ENCODE data around the gene MFNG.

The MFNG gene

DNA sequence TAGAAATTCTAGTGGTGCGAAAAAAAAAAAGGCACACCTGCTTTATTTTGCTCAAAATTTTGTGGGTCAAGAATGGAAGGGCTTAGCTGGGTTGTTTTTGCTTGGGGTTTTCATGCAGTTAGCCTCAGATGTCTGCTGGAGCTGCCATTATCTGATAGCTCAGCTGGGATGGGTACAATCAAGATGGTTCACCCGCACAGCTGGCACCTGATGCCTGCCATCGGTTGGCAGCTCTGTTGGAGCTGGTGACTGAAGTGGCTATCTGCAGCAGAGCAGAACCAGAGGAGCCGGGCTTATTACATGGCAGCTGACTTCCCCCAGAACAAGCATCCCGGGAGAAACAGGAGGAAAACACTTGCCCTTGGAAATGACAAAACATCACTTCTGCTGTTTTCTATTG lies 46.8 kb downstream of the MFNG start:
- DNase-seq (ENCODE audit: low read depth): no peak
- TF ChIP-seq, protein P1, sequence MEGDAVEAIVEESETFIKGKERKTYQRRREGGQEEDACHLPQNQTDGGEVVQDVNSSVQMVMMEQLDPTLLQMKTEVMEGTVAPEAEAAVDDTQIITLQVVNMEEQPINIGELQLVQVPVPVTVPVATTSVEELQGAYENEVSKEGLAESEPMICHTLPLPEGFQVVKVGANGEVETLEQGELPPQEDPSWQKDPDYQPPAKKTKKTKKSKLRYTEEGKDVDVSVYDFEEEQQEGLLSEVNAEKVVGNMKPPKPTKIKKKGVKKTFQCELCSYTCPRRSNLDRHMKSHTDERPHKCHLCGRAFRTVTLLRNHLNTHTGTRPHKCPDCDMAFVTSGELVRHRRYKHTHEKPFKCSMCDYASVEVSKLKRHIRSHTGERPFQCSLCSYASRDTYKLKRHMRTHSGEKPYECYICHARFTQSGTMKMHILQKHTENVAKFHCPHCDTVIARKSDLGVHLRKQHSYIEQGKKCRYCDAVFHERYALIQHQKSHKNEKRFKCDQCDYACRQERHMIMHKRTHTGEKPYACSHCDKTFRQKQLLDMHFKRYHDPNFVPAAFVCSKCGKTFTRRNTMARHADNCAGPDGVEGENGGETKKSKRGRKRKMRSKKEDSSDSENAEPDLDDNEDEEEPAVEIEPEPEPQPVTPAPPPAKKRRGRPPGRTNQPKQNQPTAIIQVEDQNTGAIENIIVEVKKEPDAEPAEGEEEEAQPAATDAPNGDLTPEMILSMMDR (conservative IDR thresholded peaks at IDR 0.05; ENCODE audit: control insufficient read depth, insufficient read depth, low read depth, low read length): no peak

DNA sequence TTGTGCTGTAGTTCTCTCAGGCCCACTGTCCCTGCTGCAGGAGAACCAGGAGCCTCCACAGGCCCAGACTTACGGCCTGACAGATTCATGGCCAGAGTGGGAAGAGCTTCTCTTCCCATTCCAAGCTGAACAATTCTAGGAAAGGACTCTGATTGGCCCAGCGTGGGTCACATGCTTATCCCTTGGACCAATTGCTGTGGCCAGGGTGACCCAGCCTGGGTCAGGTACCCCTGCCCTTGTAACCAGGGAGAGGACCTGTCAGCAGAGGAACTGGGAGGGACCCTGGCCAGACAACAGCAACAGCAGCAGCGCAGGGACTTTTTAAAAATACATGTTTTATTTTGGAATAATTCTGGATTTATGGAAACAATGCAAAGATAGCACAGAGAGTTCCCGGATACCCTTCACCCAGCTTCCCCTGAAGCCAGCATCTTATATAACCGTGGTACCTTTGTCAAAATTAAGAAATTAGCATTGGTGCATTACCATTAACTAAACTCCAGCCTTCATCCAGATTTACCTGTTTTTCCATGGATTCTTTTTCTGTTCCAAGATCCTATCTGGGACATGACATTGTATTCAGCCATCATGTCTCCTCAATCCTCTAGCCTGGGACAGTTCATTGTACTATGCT lies 50.1 kb downstream of the MFNG start:
- DNase-seq (ENCODE audit: low read depth): no peak
- TF ChIP-seq, protein P1 (conservative IDR thresholded peaks at IDR 0.05; ENCODE audit: control insufficient read depth, insufficient read depth, low read depth, low read length): no peak
- no peak overlapping the region for H3K4me3 ChIP-seq (ENCODE audit: control insufficient read depth, low read depth, low read length)

More for the DNA sequence above, 46.8 kb downstream of the MFNG start:
- H3K4me3 ChIP-seq (ENCODE audit: control insufficient read depth, low read depth, low read length): no peak overlapping the region

DNA sequence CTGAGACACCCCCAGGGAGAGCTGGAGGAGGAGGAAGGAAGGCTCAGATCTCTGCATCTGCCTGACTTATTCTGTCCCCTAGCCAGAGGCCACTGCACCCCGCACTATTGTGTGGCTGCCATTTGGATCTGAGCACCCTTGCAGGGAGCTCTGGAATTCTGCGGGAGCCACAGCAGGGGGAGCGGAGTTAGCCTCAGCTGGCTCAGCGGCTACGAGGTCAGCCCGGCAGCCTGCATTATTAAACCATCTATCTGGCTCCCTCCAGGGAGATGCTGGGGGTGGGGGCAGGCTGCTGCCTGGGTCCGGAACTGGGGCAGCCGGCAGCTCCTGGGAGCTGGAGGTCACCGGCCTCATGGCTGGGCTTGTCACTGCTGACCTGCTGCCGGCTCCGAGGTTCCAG lies 52.4 kb downstream of the MFNG start:
- H3K4me3 ChIP-seq (ENCODE audit: control insufficient read depth, low read depth, low read length): no peak overlapping the region
- DNase-seq (ENCODE audit: low read depth): no peak
- TF ChIP-seq, protein P1 (conservative IDR thresholded peaks at IDR 0.05; ENCODE audit: control insufficient read depth, insufficient read depth, low read depth, low read length): no peak

DNA sequence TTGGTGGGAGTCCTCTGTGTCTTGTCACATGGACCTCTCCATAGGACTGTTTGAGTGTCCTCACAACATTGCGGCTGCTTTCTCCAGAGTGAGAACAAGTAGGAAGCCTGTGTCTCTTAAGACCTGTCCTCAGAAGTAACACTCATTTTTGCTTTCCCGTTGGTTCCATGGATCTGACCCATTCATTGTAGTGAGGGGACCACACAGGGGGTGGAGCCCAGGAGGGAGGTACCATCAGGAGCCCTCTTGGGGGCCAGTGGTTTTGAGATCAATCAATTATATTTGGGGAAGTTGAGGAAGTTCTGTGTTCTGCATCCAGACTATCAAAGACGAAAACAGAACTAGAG lies 53.5 kb downstream of the MFNG start:
- DNase-seq (ENCODE audit: low read depth): no peak
- TF ChIP-seq, protein P1 (conservative IDR thresholded peaks at IDR 0.05; ENCODE audit: control insufficient read depth, insufficient read depth, low read depth, low read length): no peak
- no peak overlapping the region for H3K4me3 ChIP-seq (ENCODE audit: control insufficient read depth, low read depth, low read length)

DNA sequence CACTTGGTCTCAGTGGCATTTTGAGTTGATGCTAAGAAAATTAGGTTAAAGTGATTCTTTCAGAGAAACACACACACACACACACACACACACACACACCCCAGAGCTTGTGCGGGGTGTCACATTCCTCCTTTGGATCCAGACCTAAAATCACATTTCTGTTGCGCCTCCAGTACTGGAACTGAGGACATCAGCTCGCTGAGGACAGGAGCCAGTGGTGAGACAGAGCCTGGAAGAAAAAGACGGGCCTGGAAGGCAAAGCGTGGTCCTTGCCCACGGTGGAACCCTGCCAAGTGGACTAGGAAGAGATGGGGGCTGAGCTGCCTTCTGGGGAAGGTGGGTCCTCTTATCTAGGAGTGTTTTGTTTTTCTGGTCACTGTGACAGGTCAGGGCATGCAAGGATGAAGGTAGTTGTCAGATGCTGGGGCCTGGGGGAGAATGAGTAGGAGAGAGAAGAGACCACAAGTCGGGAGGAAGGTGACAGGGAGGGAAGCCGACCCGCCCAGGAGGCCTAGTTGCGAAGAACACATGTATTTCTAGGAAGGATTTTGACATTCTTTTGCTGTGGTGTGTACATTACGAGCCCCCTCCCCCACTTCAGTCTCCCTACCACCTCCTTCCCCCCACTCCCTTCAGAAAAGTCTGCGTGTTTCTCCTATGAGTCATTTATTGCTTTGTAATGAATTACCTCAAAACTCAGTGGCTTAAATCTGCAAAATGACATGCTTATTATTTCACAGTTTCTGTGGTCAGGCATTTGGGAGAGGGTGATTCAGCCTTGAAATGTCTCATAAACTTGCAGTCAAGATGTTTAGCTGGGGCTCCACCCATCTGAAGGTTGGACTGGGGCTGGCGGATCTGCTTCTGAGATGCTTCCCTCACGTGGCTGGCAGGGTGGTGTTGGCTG lies 54.1 kb downstream of the MFNG start:
- TF ChIP-seq, protein P1 (conservative IDR thresholded peaks at IDR 0.05; ENCODE audit: control insufficient read depth, insufficient read depth, low read depth, low read length): no peak

DNA sequence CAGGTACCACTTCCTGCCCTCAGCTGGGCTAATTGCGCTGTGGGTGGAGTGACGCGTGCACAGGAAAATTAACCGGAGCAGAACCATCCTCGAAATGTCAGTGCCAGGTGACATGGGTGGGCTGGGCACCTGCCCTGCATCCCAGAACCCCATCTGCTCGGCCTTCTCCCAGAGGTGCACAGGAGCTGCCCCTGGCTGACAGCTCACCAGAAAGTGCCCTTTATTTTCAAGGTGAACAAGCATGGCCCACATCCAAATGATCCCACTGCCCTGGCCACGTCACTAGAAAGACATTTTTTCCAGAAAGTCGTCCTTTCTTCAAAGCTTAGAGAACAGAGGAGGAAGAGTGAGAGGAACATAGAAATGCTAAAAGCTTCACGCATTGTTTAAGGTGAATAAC lies 54.8 kb downstream of the MFNG start:
- TF ChIP-seq, protein P1 (conservative IDR thresholded peaks at IDR 0.05; ENCODE audit: control insufficient read depth, insufficient read depth, low read depth, low read length): no peak

More for the DNA sequence above, 54.1 kb downstream of the MFNG start:
- no peak overlapping the region for H3K4me3 ChIP-seq (ENCODE audit: control insufficient read depth, low read depth, low read length)
- DNase-seq (ENCODE audit: low read depth): peak; percentile 99

More for the DNA sequence above, 54.8 kb downstream of the MFNG start:
- no peak for DNase-seq (ENCODE audit: low read depth)
- no peak overlapping the region for H3K4me3 ChIP-seq (ENCODE audit: control insufficient read depth, low read depth, low read length)

All from fibroblast of mammary gland (primary cell).